CD14-positive monocyte (primary cell): ENCODE results near the gene PCDH1. TPM values are rescaled to one million over a fixed set of nuclear protein-coding genes. Genes with fewer than 3 reads are reported as not detected.
"Not testable (repeated sequence)": the region's sequence is repeated elsewhere in the genome, so short reads cannot be mapped to it uniquely, and the experiment has no call there.

Experiments
- DNase-seq, 3 donors: peaks; one replicate each; pipeline ENCODE4 v3.0.0-alpha.2; 2011 to 2022
- H2AFZ ChIP-seq: 2 replicates; pipeline ENCODE4 v1.6.0; 2012; ENCODE audit warnings: mild to moderate bottlenecking, low read depth, low read length, inconsistent platforms; ENCODE audit not compliant: insufficient read depth, poor library complexity, severe bottlenecking
- H3K27ac ChIP-seq, 2 donors: 1 replicate in 1 of 2; 2 replicates in 1 of 2; pipeline ENCODE4 v1.5.1; 2012 to 2013; ENCODE audit warnings: low read length in 2 of 2, control low read depth in 1 of 2, inconsistent platforms in 1 of 2, low read depth in 1 of 2, mild to moderate bottlenecking in 1 of 2
- H3K27me3 ChIP-seq, 2 donors: one replicate each; pipeline versions ENCODE4 v1.6.0 to v1.6.1; 2011 to 2013; ENCODE audit warnings: low read length in 2 of 2; ENCODE audit not compliant: control insufficient read depth in 2 of 2, insufficient read depth in 2 of 2
- H3K36me3 ChIP-seq, 2 donors: replicated peaks in 1 of 2; 1 replicate in 1 of 2; 2 replicates in 1 of 2; pipeline versions ENCODE4 v1.5.1 to v1.6.1; 2012 to 2013; ENCODE audit warnings: low read length in 2 of 2, control low read depth in 1 of 2, inconsistent platforms in 1 of 2, mild to moderate bottlenecking in 1 of 2; ENCODE audit not compliant: insufficient read depth in 2 of 2, control insufficient read depth in 1 of 2
- H3K4me1 ChIP-seq, 2 donors: 1 replicate in 1 of 2; 2 replicates in 1 of 2; pipeline versions ENCODE4 v1.5.1 to v1.6.1; 2012 to 2013; ENCODE audit warnings: low read length in 2 of 2, control low read depth in 1 of 2, inconsistent platforms in 1 of 2, mild to moderate bottlenecking in 1 of 2, moderate library complexity in 1 of 2; ENCODE audit not compliant: insufficient read depth in 2 of 2, control insufficient read depth in 1 of 2
- H3K4me2 ChIP-seq: replicated peaks from 2 replicates; pipeline ENCODE3; 2012; ENCODE audit warnings: low read length, moderate library complexity, mild to moderate bottlenecking; ENCODE audit not compliant: poor library complexity, severe bottlenecking; ENCODE audit errors: extremely low read depth
- H3K4me3 ChIP-seq, 3 experiments: fragments of 200-600 bp in 1 of 3; sonication (generic) in 1 of 3; replicated peaks in 1 of 3; 1 replicate in 2 of 3; 2 replicates in 1 of 3; pipeline ENCODE4 v1.5.1; 2011 to 2013; ENCODE audit warnings: low read length in 3 of 3, mild to moderate bottlenecking in 3 of 3, control low read depth in 2 of 3, low read depth in 2 of 3, inconsistent platforms in 1 of 3, moderate library complexity in 1 of 3
- H3K79me2 ChIP-seq: 2 replicates; pipeline ENCODE4 v1.6.0; 2012; ENCODE audit warnings: mild to moderate bottlenecking, control low read depth, inconsistent platforms, low read length, moderate library complexity; ENCODE audit not compliant: insufficient read depth
- H3K9ac ChIP-seq: 2 replicates; pipeline ENCODE4 v1.6.0; 2017; ENCODE audit warnings: low read length, mild to moderate bottlenecking; ENCODE audit not compliant: insufficient read depth, poor library complexity, severe bottlenecking
- H3K9me3 ChIP-seq, 2 donors: replicated peaks in 1 of 2; 1 replicate in 1 of 2; 2 replicates in 1 of 2; pipeline versions ENCODE4 v1.5.1 to v1.6.1; 2012 to 2013; ENCODE audit warnings: low read length in 2 of 2, control low read depth in 1 of 2; ENCODE audit not compliant: control insufficient read depth in 1 of 2, insufficient read depth in 1 of 2
- H4K20me1 ChIP-seq: 2 replicates; pipeline ENCODE4 v1.6.0; 2012; ENCODE audit warnings: mild to moderate bottlenecking, low read length, control low read depth, moderate library complexity; ENCODE audit not compliant: insufficient read depth
- H3K27ac Mint-ChIP-seq, 7 donors: one replicate each; pipeline ENCODE4 v1.8.0; 2020; ENCODE audit warnings: mild to moderate bottlenecking in 7 of 7, mixed read lengths in 7 of 7, moderate library complexity in 6 of 7, inconsistent platforms in 2 of 7
- H3K27me3 Mint-ChIP-seq, 3 donors: one replicate each; pipeline ENCODE4 v1.8.0; 2021 to 2022; ENCODE audit warnings: low read depth in 3 of 3, mild to moderate bottlenecking in 3 of 3, mixed read lengths in 3 of 3, moderate library complexity in 3 of 3, inconsistent platforms in 1 of 3
- H3K36me3 Mint-ChIP-seq, 2 donors: one replicate each; pipeline ENCODE4 v1.8.0; 2020; ENCODE audit warnings: mixed read lengths in 2 of 2, inconsistent platforms in 1 of 2, mild to moderate bottlenecking in 1 of 2
- H3K4me1 Mint-ChIP-seq: one replicate; pipeline ENCODE4 v1.8.0; 2020; ENCODE audit warnings: mild to moderate bottlenecking, mixed read lengths
- H3K4me3 Mint-ChIP-seq, 2 donors: one replicate each; pipeline ENCODE4 v1.8.0; 2020; ENCODE audit warnings: mild to moderate bottlenecking in 2 of 2, mixed read lengths in 2 of 2, moderate library complexity in 1 of 2
- H3K9me3 Mint-ChIP-seq, 7 donors: one replicate each; pipeline ENCODE4 v1.8.0; 2020 to 2022; ENCODE audit warnings: mixed read lengths in 7 of 7, mild to moderate bottlenecking in 6 of 7, moderate library complexity in 6 of 7, inconsistent platforms in 2 of 7
- CTCF ChIP-seq: fragments of 200-600 bp; IDR thresholded peaks from one replicate; pipeline ENCODE4 v1.8.0; 2022; ENCODE audit warnings: antibody characterized with exemption, mild to moderate bottlenecking
- WGBS: methylation state at CpG from one replicate; pipeline ENCODE4 v1.1.5; 2013; ENCODE audit warnings: missing lambda C conversion rate; ENCODE audit not compliant: insufficient coverage; 5-methylcytosine and 5-hydroxymethylcytosine counted together
- intact Hi-C, 2 donors: fragments of 100-400 bp; cut with micrococcal nuclease; formaldehyde crosslinking; loops; one replicate each; pipeline versions ENCODE4 v1.15.0 to v1.15.1; 2023
- polyA plus RNA-seq, 3 donors: library from polyadenylated mRNA; depleted of rRNA in 1 of 3; unstranded in 2 of 3; stranded (reverse) in 1 of 3; fragments of 300-500 nt in 2 of 3; fragments of >200 nt in 1 of 3; fragmentation: Illumina TruSeq in 2 of 3; gene quantifications; 1 replicate in 2 of 3; 2 replicates in 1 of 3; pipeline ENCODE4 v1.2.3, GENCODE V29; 2012 to 2021

The PCDH1 gene
- polyA plus RNA-seq, 3 donors = not detected

- H3K4me3 Mint-ChIP-seq = no peak overlapping the region
- no peaks in the 10 kb centered on the region for H3K9me3 ChIP-seq
- intact Hi-C loops = no loop called here
- H3K4me3 ChIP-seq = no peak overlapping the region
- H3K4me1 ChIP-seq = peaks cover 24 to 33% of the 10 kb centered on the region in 2 donors
- H3K27me3 ChIP-seq = no peaks in the 10 kb centered on the region
- H3K27ac Mint-ChIP-seq = peak overlapping the region in 1 of 7 donors; percentile 47
- WGBS = 40% methylated on average over 1 of the region's 2 CpGs
- H3K36me3 ChIP-seq = no peaks in the 10 kb centered on the region
- H3K4me1 Mint-ChIP-seq = peaks cover 25% of the 10 kb centered on the region
- H3K27me3 Mint-ChIP-seq = peaks cover 3 to 8% (median 3%) of the 10 kb centered on the region in 3 donors
- no peaks in the 10 kb centered on the region for H3K36me3 Mint-ChIP-seq
- no peaks in the 10 kb centered on the region for H4K20me1 ChIP-seq
- no peak for TF ChIP-seq CTCF
- H3K4me2 ChIP-seq = no peak overlapping the region
- H3K79me2 ChIP-seq = no peaks in the 10 kb centered on the region
- no peak overlapping the region for H3K9ac ChIP-seq
- no peaks in the 10 kb centered on the region for H3K9me3 Mint-ChIP-seq
- peak overlapping the region in 1 of 2 donors; percentile 25 for H3K27ac ChIP-seq
- no peak overlapping the region for H2AFZ ChIP-seq
- no peak for DNase-seq
Observed at GRCh38 chr5:141898448-141899049, 20.3 kb upstream of the PCDH1 start.

- H3K36me3 Mint-ChIP-seq = no peaks in the 10 kb centered on the region
- Histone ChIP-seq H3K27ac (no peak overlapping the region), H3K79me2 (no peaks in the 10 kb centered on the region), H2AFZ (no peak overlapping the region), H3K36me3 (no peaks in the 10 kb centered on the region), H3K9ac (no peak overlapping the region), H3K27me3 (no peaks in the 10 kb centered on the region), H3K4me3 (no peak overlapping the region), H4K20me1 (no peaks in the 10 kb centered on the region), H3K9me3 (no peaks in the 10 kb centered on the region), H3K4me2 (no peak overlapping the region), H3K4me1 (peaks cover 13 to 21% of the 10 kb centered on the region in 2 donors)
- DNase-seq = no peak
- peaks cover 3 to 12% (median 5%) of the 10 kb centered on the region in 3 donors for H3K27me3 Mint-ChIP-seq
- no peak overlapping the region for H3K4me3 Mint-ChIP-seq
- peaks cover 15% of the 10 kb centered on the region for H3K4me1 Mint-ChIP-seq
- no peak for TF ChIP-seq CTCF
- intact Hi-C loops = no loop called here
- no peak overlapping the region for H3K27ac Mint-ChIP-seq
- no peaks in the 10 kb centered on the region for H3K9me3 Mint-ChIP-seq
- 94% methylated on average over 3 of the region's 4 CpGs for WGBS
Observed at GRCh38 chr5:141897425-141897824, 19.2 kb upstream of the PCDH1 start.

- H3K27ac Mint-ChIP-seq = not testable (repeated sequence)
- peaks cover 11 to 38% (median 22%) of the 10 kb centered on the region in 3 donors for H3K27me3 Mint-ChIP-seq
Observed at GRCh38 chr5:141890429-141890828, 12.2 kb upstream of the PCDH1 start.

More at GRCh38 chr5:141890429-141890828, 12.2 kb upstream of the PCDH1 start:
- H2AFZ ChIP-seq, H3K4me1 Mint-ChIP-seq, H3K4me2 ChIP-seq, H3K9me3 ChIP-seq, H3K27ac ChIP-seq, H3K27me3 ChIP-seq, H3K4me3 Mint-ChIP-seq, H3K4me1 ChIP-seq, H3K36me3 ChIP-seq, intact Hi-C loops, H4K20me1 ChIP-seq, H3K36me3 Mint-ChIP-seq, H3K9ac ChIP-seq, H3K79me2 ChIP-seq, DNase-seq, H3K9me3 Mint-ChIP-seq, H3K4me3 ChIP-seq: not testable (repeated sequence)
- 100% methylated on average over 2 of the region's 2 CpGs for WGBS
